Choroid plexus epithelial cell (primary cell): ENCODE measurements around the gene APBA2.
A peak's percentile ranks its signal among the peaks of the same experiment; 100 is the strongest.

ENCODE experiments used
- DNase-seq: peaks from one replicate; pipeline ENCODE4 v3.0.0-alpha.2; 2010; ENCODE audit warnings: low read depth
- H3K4me3 ChIP-seq: 2 replicates; pipeline ENCODE4 v1.5.1; 2011; ENCODE audit warnings: low read depth, mild to moderate bottlenecking, control low read depth, low read length, moderate library complexity
- CTCF ChIP-seq: conservative IDR thresholded peaks from 2 replicates; pipeline ENCODE4 v1.5.1; 2011; ENCODE audit warnings: low read depth, mild to moderate bottlenecking, control low read depth, inconsistent platforms, low read length, moderate library complexity

APBA2 gene

GRCh38 chr15:28996953-28997352 lies 111.2 kb downstream of the APBA2 start:
- H3K4me3 ChIP-seq, result no peak overlapping the region
- no peak for TF ChIP-seq CTCF
- no peak for DNase-seq

GRCh38 chr15:28997791-28998190 lies 112.0 kb downstream of the APBA2 start:
- TF ChIP-seq CTCF, result no peak
- no peak overlapping the region for H3K4me3 ChIP-seq
- no peak for DNase-seq

GRCh38 chr15:28998511-28998910 lies 112.7 kb downstream of the APBA2 start:
- TF ChIP-seq CTCF, result peak; percentile 15
- no peak overlapping the region for H3K4me3 ChIP-seq
- no peak for DNase-seq

- TF ChIP-seq CTCF, result no peak
Measured at GRCh38 chr15:29003191-29003839, 117.5 kb downstream of the APBA2 start.

GRCh38 chr15:29003840-29004233 lies 118.1 kb downstream of the APBA2 start:
- no peak for DNase-seq
- no peak overlapping the region for H3K4me3 ChIP-seq
- no peak for TF ChIP-seq CTCF

More at GRCh38 chr15:29003191-29003839, 117.5 kb downstream of the APBA2 start:
- no peak overlapping the region for H3K4me3 ChIP-seq
- DNase-seq, result no peak

GRCh38 chr15:29005931-29006330 lies 120.2 kb downstream of the APBA2 start:
- H3K4me3 ChIP-seq, result no peak overlapping the region
- no peak for DNase-seq
- TF ChIP-seq CTCF, result no peak

- TF ChIP-seq CTCF, result no peak
- no peak overlapping the region for H3K4me3 ChIP-seq
- DNase-seq, result peak; percentile 67
Measured at GRCh38 chr15:29008846-29009245, 123.1 kb downstream of the APBA2 start.
